Limb (tissue), 2 donors: ENCODE data around the gene DACT3.

Experiments
- DNase-seq, 2 donors: peaks; one replicate each; pipeline ENCODE4 v3.0.0-alpha.2; 2016; ENCODE audit errors: extremely low spot score in 2 of 2

Gene DACT3

GRCh38 chr19:46600384-46601317 is 60.3 kb downstream of the DACT3 start:
- DNase-seq = peak; percentile 95 to 99

DNA sequence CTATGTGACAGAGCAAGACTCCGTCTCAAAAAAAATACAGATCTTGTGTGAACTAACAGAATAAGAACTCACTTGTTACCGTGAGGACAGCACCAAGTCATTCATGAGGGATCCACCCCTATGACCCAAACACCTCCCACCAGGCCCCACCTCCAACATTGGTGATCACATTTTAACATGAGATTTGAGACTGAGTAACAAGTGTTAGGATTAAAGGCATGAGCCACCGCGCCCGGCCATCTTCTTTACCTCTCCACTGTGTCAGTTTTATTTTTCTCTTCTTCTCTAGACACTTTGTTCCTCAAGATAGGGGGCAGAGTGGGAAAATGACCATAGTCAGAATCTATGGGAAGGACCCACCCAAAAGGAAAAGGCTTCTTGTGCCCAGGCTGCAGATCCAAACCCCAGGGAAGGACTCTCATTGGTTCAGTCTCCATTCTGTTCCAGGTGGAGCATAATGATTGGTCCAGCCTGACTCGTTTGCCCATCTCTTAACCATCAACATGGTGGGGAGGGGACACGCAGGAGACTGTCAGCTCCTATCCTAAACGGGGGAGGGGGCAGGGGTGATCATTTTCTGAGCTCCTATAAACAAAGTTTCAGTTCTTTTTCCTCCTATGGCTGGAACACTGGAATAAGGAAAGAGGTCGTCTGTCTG is 61.1 kb downstream of the DACT3 start:
- no peak for DNase-seq

GRCh38 chr19:46598372-46598917 is 62.5 kb downstream of the DACT3 start:
- no peak for DNase-seq
